BE2C (cell line): Measurements from ENCODE around the gene YES1.
A peak's percentile ranks its signal among the peaks of the same experiment; 100 is the strongest.

Experiments
- DNase-seq: peaks from one replicate; pipeline ENCODE4 v3.0.0-alpha.2; 2020
- H3K27me3 ChIP-seq: fragments of 250-450 bp; sonication (Bioruptor Pico); 2 replicates; pipeline ENCODE4 v1.5.1; 2020; ENCODE audit warnings: mild to moderate bottlenecking
- H3K36me3 ChIP-seq: fragments of 250-450 bp; sonication (Bioruptor Pico); 2 replicates; pipeline ENCODE4 v1.5.1; 2020; ENCODE audit warnings: mild to moderate bottlenecking
- H3K4me1 ChIP-seq: fragments of 250-450 bp; sonication (Bioruptor Pico); 2 replicates; pipeline ENCODE4 v1.5.1; 2020
- H3K4me3 ChIP-seq: 2 replicates; pipeline ENCODE4 v1.5.1; 2011; ENCODE audit warnings: low read depth, low read length
- H3K9me3 ChIP-seq: fragments of 250-450 bp; sonication (Bioruptor Pico); 2 replicates; pipeline ENCODE4 v1.5.1; 2020
- CTCF ChIP-seq: IDR thresholded peaks from 2 replicates; pipeline ENCODE4 v1.5.1; 2012; ENCODE audit warnings: mild to moderate bottlenecking, low read depth, low read length

Gene YES1

GRCh38 chr18:845152-845819, 33.2 kb upstream of the YES1 start:
- DNase-seq: no peak
- H3K36me3 ChIP-seq: no peaks in the 10 kb centered on the region
- H3K4me1 ChIP-seq: no peaks in the 10 kb centered on the region
- H3K27me3 ChIP-seq: no peaks in the 10 kb centered on the region
- H3K4me3 ChIP-seq: no peak overlapping the region
- no peak for TF ChIP-seq CTCF
- no peaks in the 10 kb centered on the region for H3K9me3 ChIP-seq

GRCh38 chr18:841647-842370, 29.8 kb upstream of the YES1 start:
- Histone ChIP-seq H3K4me3 (no peak overlapping the region), H3K27me3 (no peaks in the 10 kb centered on the region), H3K4me1 (no peaks in the 10 kb centered on the region), H3K9me3 (no peaks in the 10 kb centered on the region), H3K36me3 (no peaks in the 10 kb centered on the region)
- DNase-seq: no peak
- no peak for TF ChIP-seq CTCF

GRCh38 chr18:840516-840915, 28.5 kb upstream of the YES1 start:
- Histone ChIP-seq H3K4me3 (no peak overlapping the region), H3K27me3 (no peaks in the 10 kb centered on the region), H3K4me1 (no peaks in the 10 kb centered on the region), H3K36me3 (no peaks in the 10 kb centered on the region), H3K9me3 (no peaks in the 10 kb centered on the region)
- no peak for DNase-seq
- no peak for TF ChIP-seq CTCF

GRCh38 chr18:840023-840408, 28.0 kb upstream of the YES1 start:
- no peaks in the 10 kb centered on the region for H3K9me3 ChIP-seq
- TF ChIP-seq CTCF: no peak
- no peaks in the 10 kb centered on the region for H3K36me3 ChIP-seq
- H3K4me1 ChIP-seq: no peaks in the 10 kb centered on the region
- H3K27me3 ChIP-seq: no peaks in the 10 kb centered on the region
- H3K4me3 ChIP-seq: no peak overlapping the region
- no peak for DNase-seq

- no peak overlapping the region for H3K4me3 ChIP-seq
- no peaks in the 10 kb centered on the region for H3K27me3 ChIP-seq
- no peaks in the 10 kb centered on the region for H3K4me1 ChIP-seq
- no peaks in the 10 kb centered on the region for H3K9me3 ChIP-seq
- TF ChIP-seq CTCF: peak; percentile 82
- no peaks in the 10 kb centered on the region for H3K36me3 ChIP-seq
- peak; percentile 78 for DNase-seq
Measured at GRCh38 chr18:839224-840022, 27.4 kb upstream of the YES1 start.
